ENCODE results near the gene TBX21. TPM values are rescaled to one million over a fixed set of nuclear protein-coding genes. Genes with fewer than 3 reads are reported as not detected.

TBX21 gene
- total RNA-seq, 3 donors from 2014 or later, result 0.33 to 1.8 (median 1.0) TPM

DNA sequence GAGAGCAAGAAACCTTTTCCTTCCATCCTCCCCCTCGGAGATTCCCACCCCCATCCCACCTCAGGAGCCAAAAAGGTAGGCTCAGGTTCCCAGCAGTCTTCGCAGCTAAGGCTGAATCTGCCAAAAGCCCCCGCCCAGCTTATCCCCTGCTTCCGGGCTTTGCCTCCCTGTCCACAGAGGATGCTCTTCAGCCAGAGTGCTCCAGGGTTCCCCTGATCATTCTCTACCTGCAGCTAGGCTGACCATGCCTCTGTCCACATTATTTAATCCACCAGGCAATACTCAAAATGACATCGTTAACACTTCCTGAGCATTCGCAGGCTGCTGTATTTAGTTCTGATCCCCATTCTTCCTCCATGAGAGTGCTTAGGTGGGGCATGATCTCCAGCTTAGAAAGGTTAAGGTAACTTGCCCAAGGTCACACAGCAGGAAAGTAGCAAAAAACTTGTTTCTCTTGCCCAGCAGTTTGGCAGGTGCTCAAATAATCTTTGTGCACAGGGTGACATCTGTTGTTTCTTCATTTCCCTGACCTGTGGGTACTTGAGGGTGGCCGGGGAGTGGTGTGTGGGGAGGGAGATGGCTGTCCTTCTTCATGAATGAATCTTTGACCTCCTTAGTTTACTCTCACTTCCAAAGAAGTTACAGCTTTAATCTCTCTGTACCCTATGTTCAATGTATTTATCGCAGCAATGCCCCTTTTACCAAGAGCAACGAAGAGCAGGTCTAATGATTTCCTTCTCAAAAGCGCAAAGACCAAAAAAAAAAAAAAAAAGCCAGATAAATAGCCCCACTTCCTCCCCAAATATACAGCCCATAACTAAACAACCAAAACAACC, 39.9 kb upstream of the TBX21 start:
- Histone ChIP-seq H3K36me3 (no peaks in the 10 kb centered on the region), H3K9me3 (no peaks in the 10 kb centered on the region), H3K4me1 (peaks cover 0 to 3% of the 10 kb centered on the region in 2 donors), H3K27ac (peak overlapping the region in 1 of 2 donors; percentile 85), H3K4me3 (peak overlapping the region; percentile 93 to 98 (median 95)), H3K27me3 (no peaks in the 10 kb centered on the region)
- TF ChIP-seq, protein P1, sequence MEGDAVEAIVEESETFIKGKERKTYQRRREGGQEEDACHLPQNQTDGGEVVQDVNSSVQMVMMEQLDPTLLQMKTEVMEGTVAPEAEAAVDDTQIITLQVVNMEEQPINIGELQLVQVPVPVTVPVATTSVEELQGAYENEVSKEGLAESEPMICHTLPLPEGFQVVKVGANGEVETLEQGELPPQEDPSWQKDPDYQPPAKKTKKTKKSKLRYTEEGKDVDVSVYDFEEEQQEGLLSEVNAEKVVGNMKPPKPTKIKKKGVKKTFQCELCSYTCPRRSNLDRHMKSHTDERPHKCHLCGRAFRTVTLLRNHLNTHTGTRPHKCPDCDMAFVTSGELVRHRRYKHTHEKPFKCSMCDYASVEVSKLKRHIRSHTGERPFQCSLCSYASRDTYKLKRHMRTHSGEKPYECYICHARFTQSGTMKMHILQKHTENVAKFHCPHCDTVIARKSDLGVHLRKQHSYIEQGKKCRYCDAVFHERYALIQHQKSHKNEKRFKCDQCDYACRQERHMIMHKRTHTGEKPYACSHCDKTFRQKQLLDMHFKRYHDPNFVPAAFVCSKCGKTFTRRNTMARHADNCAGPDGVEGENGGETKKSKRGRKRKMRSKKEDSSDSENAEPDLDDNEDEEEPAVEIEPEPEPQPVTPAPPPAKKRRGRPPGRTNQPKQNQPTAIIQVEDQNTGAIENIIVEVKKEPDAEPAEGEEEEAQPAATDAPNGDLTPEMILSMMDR (IDR thresholded peaks at IDR 0.05), result no peak
- TF ChIP-seq POLR2A (IDR thresholded peaks at IDR 0.05), result no peak
- no peak for TF ChIP-seq POLR2AphosphoS5 (IDR thresholded peaks at IDR 0.05)
- no peak for DNase-seq (ENCODE audit: low spot score in 2 of 2)
- intact Hi-C loops (cut with DNase I; ENCODE audit: low total_unique reads), result no loop called here

DNA sequence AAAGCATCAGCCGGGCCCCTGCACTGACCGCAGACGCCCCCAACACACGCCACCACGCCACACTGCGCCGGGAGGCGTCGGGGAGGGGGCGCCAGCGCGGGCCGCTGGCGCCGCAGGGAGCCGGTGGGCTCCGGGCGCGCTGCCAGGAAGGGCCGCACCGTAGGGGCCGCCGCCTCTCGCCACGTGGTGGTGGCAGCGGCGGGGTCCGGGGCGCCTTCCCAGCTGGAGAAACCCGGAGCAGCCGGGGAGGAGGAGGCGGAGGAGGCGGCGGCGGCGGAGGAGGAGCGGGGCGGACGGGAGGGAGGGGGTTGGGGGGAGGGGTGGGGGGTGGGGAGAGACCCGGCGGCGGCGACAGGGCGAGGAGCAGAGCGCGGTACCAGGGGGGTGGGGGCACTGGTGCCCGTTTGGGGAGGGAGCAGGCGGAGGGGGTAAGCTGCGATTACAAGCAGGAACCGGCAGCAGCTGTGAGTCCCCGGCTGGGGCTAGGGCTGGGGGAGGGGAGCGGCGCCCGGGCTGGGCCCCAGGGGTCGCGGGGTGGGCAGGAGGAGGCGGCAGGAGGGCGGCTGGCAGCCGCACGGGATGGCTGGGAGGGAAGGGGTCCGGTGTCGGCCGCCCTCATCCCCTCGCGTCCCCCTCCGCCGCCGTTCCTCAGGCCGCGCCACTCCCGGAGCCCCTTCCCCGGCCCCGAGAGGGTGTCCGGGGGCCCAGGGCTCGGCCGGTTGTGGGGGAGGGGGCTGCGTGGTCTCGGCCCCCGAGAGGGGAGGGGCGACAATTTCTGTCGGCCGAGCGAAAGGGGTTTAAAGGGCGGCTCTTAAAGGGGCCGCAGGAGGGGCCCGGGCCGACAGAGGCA, 39.1 kb upstream of the TBX21 start, which contains the start of gene TBKBP1:
Gene TBKBP1 (plus strand): TSS at position 431 of the 850 bp plus-strand sequence. CDS start 1,952 bp downstream, outside the sequence.
- Histone ChIP-seq H3K4me3 (peak within 1 kb of the TSS; percentile 93 to 98 (median 95)), H3K27me3 (no peaks in the 10 kb centered on the region), H3K9me3 (no peaks in the 10 kb centered on the region), H3K4me1 (peaks cover 0 to 3% of the 10 kb centered on the region in 2 donors), H3K27ac (peak within 1 kb of the TSS; percentile 85 to 93), H3K36me3 (no peaks in the 10 kb centered on the region)
- DNase-seq (ENCODE audit: low spot score in 2 of 2), result no peak
- TF ChIP-seq POLR2A (IDR thresholded peaks at IDR 0.05), result no peak
- TF ChIP-seq POLR2AphosphoS5 (IDR thresholded peaks at IDR 0.05), result no peak
- TF ChIP-seq, protein P1 (IDR thresholded peaks at IDR 0.05), result no peak
- intact Hi-C loops (cut with DNase I; ENCODE audit: low total_unique reads), result no loop called here

DNA sequence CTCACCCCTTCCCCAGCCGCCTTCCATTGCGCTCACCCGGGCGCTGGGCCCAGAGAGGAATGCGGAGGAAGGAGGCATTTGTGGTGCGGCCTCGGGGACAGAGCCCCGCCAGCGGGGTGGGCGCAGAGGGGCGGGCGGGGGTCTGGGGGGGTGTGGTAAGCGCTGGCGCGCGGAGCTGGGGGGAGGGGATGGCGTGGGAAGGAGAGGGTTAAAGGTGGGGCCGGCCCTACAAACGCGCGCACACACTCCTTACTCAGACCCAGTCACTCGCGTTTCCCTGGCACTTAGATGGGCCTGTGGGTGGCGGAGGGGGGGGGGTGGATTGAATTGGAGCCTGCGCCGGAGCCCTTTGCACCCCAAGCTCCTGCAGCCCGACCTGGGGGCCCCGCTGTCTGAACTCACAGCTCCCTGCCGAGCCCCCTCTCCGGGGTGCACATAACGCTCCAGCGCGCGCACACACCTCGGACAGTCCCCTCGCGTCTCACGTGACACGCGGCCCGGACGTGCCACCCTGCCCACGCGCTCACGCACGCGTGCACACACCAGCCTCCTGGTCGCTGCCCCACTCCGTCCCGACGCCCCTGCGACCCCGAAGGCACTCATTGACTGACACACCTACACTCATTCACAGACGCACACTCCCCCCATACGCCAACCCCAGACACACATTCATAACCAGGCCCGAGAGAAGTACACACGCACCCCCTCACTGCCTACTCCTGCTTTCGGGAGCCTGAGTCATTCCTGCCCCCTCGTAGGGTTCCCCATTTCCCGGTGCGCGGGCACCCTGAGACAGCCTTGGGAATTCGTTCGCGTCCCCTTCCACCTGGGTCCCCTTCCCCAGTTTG, 38.2 kb upstream of the TBX21 start:
- intact Hi-C loops (cut with DNase I; ENCODE audit: low total_unique reads), result no loop called here
- no peaks in the 10 kb centered on the region for H3K9me3 ChIP-seq
- no peaks in the 10 kb centered on the region for H3K36me3 ChIP-seq
- peak in 1 of 2 donors; percentile 50 for DNase-seq (ENCODE audit: low spot score in 2 of 2)
- H3K27ac ChIP-seq, result peak overlapping the region; percentile 85 to 93
- H3K4me3 ChIP-seq, result peak overlapping the region; percentile 93 to 98 (median 95)
- H3K27me3 ChIP-seq, result no peaks in the 10 kb centered on the region
- TF ChIP-seq, protein P1 (IDR thresholded peaks at IDR 0.05), result no peak
- TF ChIP-seq POLR2AphosphoS5 (IDR thresholded peaks at IDR 0.05), result no peak
- TF ChIP-seq POLR2A (IDR thresholded peaks at IDR 0.05), result no peak
- peaks cover 0 to 3% of the 10 kb centered on the region in 2 donors for H3K4me1 ChIP-seq

DNA sequence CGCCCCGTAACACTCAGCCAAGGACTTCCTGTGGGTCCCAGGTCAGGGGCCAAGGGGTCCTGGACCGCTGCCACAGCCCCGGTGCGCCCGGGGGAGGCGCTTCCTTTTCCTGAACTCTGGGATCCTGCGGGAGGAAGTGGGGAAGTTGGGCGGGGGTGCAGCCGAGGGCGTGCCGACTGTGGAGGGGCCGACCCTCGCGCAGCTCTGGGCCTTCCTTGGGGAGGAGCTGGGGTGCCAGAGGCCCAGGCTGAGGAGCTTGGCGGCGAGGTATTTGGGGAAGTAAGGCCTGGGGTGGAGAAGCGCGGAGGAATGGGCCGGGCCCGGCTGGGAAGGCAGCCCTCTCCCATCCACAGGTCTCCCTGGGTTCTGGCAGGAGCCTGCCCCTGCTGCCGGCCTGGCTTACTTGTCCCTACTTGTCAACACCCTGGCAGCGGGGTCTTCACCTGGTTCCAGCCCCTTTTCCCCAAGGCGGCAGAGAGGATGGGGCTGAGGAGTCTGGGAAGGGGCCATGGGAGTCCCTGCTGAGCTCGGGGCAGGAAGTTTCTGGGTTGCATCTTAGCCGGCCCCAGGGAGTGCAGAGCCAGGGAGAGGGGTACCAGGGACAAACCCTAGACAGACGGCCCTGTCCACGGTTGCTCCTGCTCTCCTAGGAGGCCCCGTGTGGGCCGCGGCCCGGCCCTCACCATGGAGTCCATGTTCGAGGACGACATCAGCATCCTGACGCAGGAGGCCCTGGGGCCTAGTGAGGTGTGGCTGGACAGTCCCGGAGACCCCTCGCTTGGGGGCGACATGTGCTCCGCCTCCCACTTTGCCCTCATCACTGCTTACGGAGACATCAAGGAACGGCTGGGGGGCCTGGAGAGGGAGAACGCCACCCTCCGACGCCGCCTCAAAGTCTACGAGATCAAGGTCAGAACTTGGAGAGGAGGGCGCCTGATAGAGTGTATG, 37.3 kb upstream of the TBX21 start:
- H3K4me1 ChIP-seq, result peaks cover 0 to 3% of the 10 kb centered on the region in 2 donors
- intact Hi-C loops (cut with DNase I; ENCODE audit: low total_unique reads), result no loop called here
- H3K9me3 ChIP-seq, result no peaks in the 10 kb centered on the region
- peak overlapping the region; percentile 93 to 98 (median 95) for H3K4me3 ChIP-seq
- DNase-seq (ENCODE audit: low spot score in 2 of 2), result no peak
- no peaks in the 10 kb centered on the region for H3K27me3 ChIP-seq
- TF ChIP-seq POLR2A (IDR thresholded peaks at IDR 0.05), result peak; percentile 14
- TF ChIP-seq, protein P1 (IDR thresholded peaks at IDR 0.05), result no peak
- no peak for TF ChIP-seq POLR2AphosphoS5 (IDR thresholded peaks at IDR 0.05)
- H3K27ac ChIP-seq, result peak overlapping the region; percentile 85 to 93
- H3K36me3 ChIP-seq, result no peaks in the 10 kb centered on the region

Measured in breast epithelium (tissue), 4 donors.